Erythroblast (primary cell): ENCODE measurements around the gene DNAH10.

Experiments
- GATA1 ChIP-seq: IDR thresholded peaks from 2 replicates; pipeline ENCODE4 v1.6.1; 2011; ENCODE audit warnings: low read depth, mild to moderate bottlenecking, control low read depth, low read length, moderate library complexity
- POLR2A ChIP-seq: IDR thresholded peaks from 2 replicates; pipeline ENCODE4 v1.6.1; 2011; ENCODE audit warnings: mild to moderate bottlenecking, low read length

- TF ChIP-seq POLR2A (no peak), GATA1 (no peak)
Observed at GRCh38 chr12:123940627-123940966, 178.5 kb downstream of the DNAH10 start.
